ENCODE data around the gene TTC16. TPM values are rescaled to one million over a fixed set of nuclear protein-coding genes. Genes with fewer than 3 reads are reported as not detected.

TTC16 gene
- polyA plus RNA-seq, 1 donor: 0.03 TPM

Other genes with a start within 250 kb of the TTC16 start
- 13.7 TPM for gene STXBP1, start 103.8 kb upstream of the TTC16 start, polyA plus RNA-seq (ENCODE audit: insufficient read length)
- 1.4 TPM for gene CFAP157, start 9.1 kb upstream of the TTC16 start, polyA plus RNA-seq (ENCODE audit: insufficient read length)
- 6.4 TPM for gene PTRH1, start 416 bp upstream of the TTC16 start, polyA plus RNA-seq (ENCODE audit: insufficient read length)
- 8.1 TPM for gene TOR2A, start 19.2 kb downstream of the TTC16 start, polyA plus RNA-seq (ENCODE audit: insufficient read length)
- gene SH2D3C, start 62.6 kb downstream of the TTC16 start, polyA plus RNA-seq (ENCODE audit: insufficient read length): 16.5 TPM
- 48.2 TPM for gene CDK9, start 70.0 kb downstream of the TTC16 start, polyA plus RNA-seq (ENCODE audit: insufficient read length)
- 39.5 TPM for gene FPGS, start 86.8 kb downstream of the TTC16 start, polyA plus RNA-seq (ENCODE audit: insufficient read length)
- 43.4 TPM for gene ENG, start 138.6 kb downstream of the TTC16 start, polyA plus RNA-seq (ENCODE audit: insufficient read length)
- gene AK1, start 161.6 kb downstream of the TTC16 start, polyA plus RNA-seq (ENCODE audit: insufficient read length): 1,272 TPM
- 53.3 TPM for gene ST6GALNAC6, start 183.5 kb downstream of the TTC16 start, polyA plus RNA-seq (ENCODE audit: insufficient read length)
- gene ST6GALNAC4, start 201.0 kb downstream of the TTC16 start, polyA plus RNA-seq (ENCODE audit: insufficient read length): 48.9 TPM
- gene PIP5KL1, start 214.7 kb downstream of the TTC16 start, polyA plus RNA-seq (ENCODE audit: insufficient read length): 5.3 TPM
- gene DPM2, start 221.8 kb downstream of the TTC16 start, polyA plus RNA-seq (ENCODE audit: insufficient read length): 19.8 TPM

Measured in forelimb muscle (tissue), 1 donor.